Ramos (cell line): ENCODE measurements around the gene CCL3.
"Not testable (repeated sequence)": the region's sequence is repeated elsewhere in the genome, so short reads cannot be mapped to it uniquely, and the experiment has no call there.

ENCODE experiments used
- in situ Hi-C: fragments of 300-500 bp; cut with MboI; formaldehyde crosslinking; loops from one replicate; pipeline ENCODE4 v1.14.3; 2022; ENCODE audit warnings: low sequenced_read_pairs; ENCODE audit not compliant: unreplicated experiment

CCL3 gene

GRCh38 chr17:36117505-36118382, 27.8 kb upstream of the CCL3 start:
- in situ Hi-C loops, result no loop called here

- in situ Hi-C loops, result not testable (repeated sequence)
Observed at GRCh38 chr17:36115649-36115977, 25.7 kb upstream of the CCL3 start.

- in situ Hi-C loops, result not testable (repeated sequence)
Observed at GRCh38 chr17:36114971-36115648, 25.2 kb upstream of the CCL3 start.

- in situ Hi-C loops, result not testable (repeated sequence)
Observed at GRCh38 chr17:36113131-36113530, 23.2 kb upstream of the CCL3 start.

GRCh38 chr17:36112572-36112971, 22.6 kb upstream of the CCL3 start:
- in situ Hi-C loops, result no loop called here

GRCh38 chr17:36111068-36111490, 21.1 kb upstream of the CCL3 start:
- in situ Hi-C loops, result no loop called here

- in situ Hi-C loops, result not testable (repeated sequence)
Observed at GRCh38 chr17:36108265-36108664, 18.3 kb upstream of the CCL3 start.

- in situ Hi-C loops, result no loop called here
Observed at GRCh38 chr17:36107660-36108059, 17.7 kb upstream of the CCL3 start.

- in situ Hi-C loops, result no loop called here
Observed at GRCh38 chr17:36106493-36106835, 16.5 kb upstream of the CCL3 start.

- in situ Hi-C loops, result no loop called here
Observed at GRCh38 chr17:36105781-36106492, 16.0 kb upstream of the CCL3 start.

- in situ Hi-C loops, result no loop called here
Observed at GRCh38 chr17:36104701-36105181, 14.8 kb upstream of the CCL3 start.

- in situ Hi-C loops, result not testable (repeated sequence)
Observed at GRCh38 chr17:36104246-36104645, 14.3 kb upstream of the CCL3 start.

GRCh38 chr17:36103401-36103975, 13.5 kb upstream of the CCL3 start, which contains the start of gene CCL4:
CCL4 (plus strand) TSS chr17:36103827; CDS start chr17:36103906, 79 bp downstream.
- in situ Hi-C loops, result not testable (repeated sequence)

GRCh38 chr17:36099004-36099403, 9.1 kb upstream of the CCL3 start:
- in situ Hi-C loops, result not testable (repeated sequence)

- in situ Hi-C loops, result no loop called here
Observed at GRCh38 chr17:36095992-36096391, 6.0 kb upstream of the CCL3 start.

GRCh38 chr17:36094746-36095145, 4.8 kb upstream of the CCL3 start:
- in situ Hi-C loops, result no loop called here

- in situ Hi-C loops, result no loop called here
Observed at GRCh38 chr17:36094232-36094631, 4.3 kb upstream of the CCL3 start.

GRCh38 chr17:36092715-36093114, 2.8 kb upstream of the CCL3 start:
- in situ Hi-C loops, result not testable (repeated sequence)

- in situ Hi-C loops, result no loop called here
Observed at GRCh38 chr17:36092230-36092629, 2.3 kb upstream of the CCL3 start.

- in situ Hi-C loops, result no loop called here
Observed at GRCh38 chr17:36089339-36089865, 541 bp downstream of the CCL3 start.
